Mesodermal cell (in vitro differentiated cells): ENCODE measurements around the gene WDR62.
"Not testable (repeated sequence)": the region's sequence is repeated elsewhere in the genome, so short reads cannot be mapped to it uniquely, and the experiment has no call there.

Experiments used
- H3K27ac ChIP-seq: 2 replicates; pipeline ENCODE4 v1.7.0; 2013; ENCODE audit warnings: mild to moderate bottlenecking, low read depth, low read length, moderate library complexity; ENCODE audit not compliant: severe bottlenecking
- H3K36me3 ChIP-seq: 2 replicates; pipeline ENCODE4 v1.7.1; 2013; ENCODE audit warnings: mild to moderate bottlenecking, low read length, moderate library complexity; ENCODE audit not compliant: control insufficient read depth, insufficient read depth
- H3K4me1 ChIP-seq: one replicate; pipeline ENCODE4 v1.7.1; 2013; ENCODE audit warnings: mild to moderate bottlenecking, low read length; ENCODE audit not compliant: insufficient read depth, control insufficient read depth, poor library complexity, severe bottlenecking
- H3K4me3 ChIP-seq: 2 replicates; pipeline ENCODE4 v1.7.0; 2013; ENCODE audit warnings: low read length, control low read depth, mild to moderate bottlenecking; ENCODE audit not compliant: insufficient read depth, poor library complexity, severe bottlenecking; ENCODE audit errors: extremely low read depth
- H3K9me3 ChIP-seq: 2 replicates; pipeline ENCODE4 v1.7.1; 2013; ENCODE audit warnings: mild to moderate bottlenecking, low read length, moderate library complexity; ENCODE audit not compliant: control insufficient read depth
- WGBS, 2 experiments: methylation state at CpG; one replicate each; pipeline ENCODE4 v1.1.5; 2013; ENCODE audit warnings: missing lambda C conversion rate in 2 of 2; ENCODE audit not compliant: insufficient coverage in 2 of 2; 5-methylcytosine and 5-hydroxymethylcytosine counted together

WDR62 gene

DNA sequence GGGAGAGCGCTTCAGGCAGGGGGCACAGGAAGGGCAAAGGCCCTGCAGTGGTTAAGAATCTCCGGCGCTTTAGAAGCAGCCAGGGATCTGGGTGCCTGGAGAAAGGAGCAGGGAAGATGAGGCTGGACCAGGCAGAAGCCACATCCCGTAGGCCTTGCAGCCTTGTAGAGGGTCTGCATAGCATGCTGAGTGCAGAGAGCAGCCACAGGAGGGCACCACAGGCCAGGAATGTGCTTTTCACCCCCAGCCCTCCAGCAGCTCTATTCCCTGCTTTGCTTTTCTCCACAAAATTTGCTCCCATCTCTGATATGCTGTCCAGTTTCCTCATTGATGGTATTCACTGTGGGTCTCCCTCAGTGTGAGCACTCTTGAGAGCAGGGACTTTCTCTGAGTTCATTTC is 5.7 kb downstream of the WDR62 start:
- 91 to 94% methylated on average over 4 of the region's 4 CpGs for WGBS, 2 experiments
- Histone ChIP-seq H3K4me1 (peaks cover 9% of the 10 kb centered on the region), H3K27ac (no peak overlapping the region), H3K9me3 (no peaks in the 10 kb centered on the region), H3K4me3 (no peak overlapping the region), H3K36me3 (peaks cover 73% of the 10 kb centered on the region)

DNA sequence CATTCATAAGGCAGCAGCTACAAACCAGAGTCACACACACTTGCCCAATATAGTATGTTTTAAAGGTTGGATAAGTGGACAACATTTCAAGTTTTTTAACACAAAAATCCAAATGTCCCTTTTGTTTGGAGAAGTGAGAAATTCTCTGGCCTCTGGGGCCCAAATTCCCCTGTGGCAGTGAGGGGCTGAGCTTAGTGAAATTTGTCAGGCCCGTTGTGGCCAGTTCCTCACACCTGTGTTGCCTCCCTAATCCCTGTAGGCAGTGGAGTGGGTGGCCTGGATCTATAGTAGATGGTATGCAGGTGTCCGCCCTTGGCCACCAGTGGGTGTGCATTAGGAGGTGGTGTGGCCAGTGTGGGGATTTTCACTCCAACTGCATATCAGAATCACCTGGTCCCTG is 6.7 kb downstream of the WDR62 start:
- no peak overlapping the region for H3K27ac ChIP-seq
- 91 to 100% methylated on average over 1 of the region's 2 CpGs for WGBS, 2 experiments
- H3K9me3 ChIP-seq: no peaks in the 10 kb centered on the region
- H3K4me1 ChIP-seq: peaks cover under 1% of the 10 kb centered on the region
- no peak overlapping the region for H3K4me3 ChIP-seq
- H3K36me3 ChIP-seq: peaks cover 83% of the 10 kb centered on the region

DNA sequence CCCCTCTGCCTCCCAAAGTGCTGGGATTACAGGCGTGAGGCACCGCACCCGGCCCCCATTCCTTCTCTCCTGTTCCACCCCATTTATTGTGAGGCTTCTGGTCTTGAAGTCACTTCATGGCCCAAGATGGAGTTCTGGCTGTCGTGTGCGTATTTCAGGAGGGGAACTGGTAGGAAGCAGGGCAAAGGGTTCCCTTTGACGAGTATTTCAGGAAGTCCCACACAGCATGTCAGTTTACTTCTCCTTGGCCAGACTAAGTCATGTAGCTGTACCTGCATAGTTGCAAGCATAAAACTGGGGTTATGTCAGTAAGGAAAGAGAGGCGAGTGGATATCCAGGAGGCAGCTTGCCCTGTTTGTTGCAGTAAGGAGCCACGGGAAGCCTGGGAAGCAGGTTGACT is 10.1 kb downstream of the WDR62 start:
- WGBS, 2 experiments: 94 to 100% methylated on average over 4 to 6 of the region's 8 CpGs
- H3K4me1 ChIP-seq: no peaks in the 10 kb centered on the region
- H3K4me3 ChIP-seq: no peak overlapping the region

DNA sequence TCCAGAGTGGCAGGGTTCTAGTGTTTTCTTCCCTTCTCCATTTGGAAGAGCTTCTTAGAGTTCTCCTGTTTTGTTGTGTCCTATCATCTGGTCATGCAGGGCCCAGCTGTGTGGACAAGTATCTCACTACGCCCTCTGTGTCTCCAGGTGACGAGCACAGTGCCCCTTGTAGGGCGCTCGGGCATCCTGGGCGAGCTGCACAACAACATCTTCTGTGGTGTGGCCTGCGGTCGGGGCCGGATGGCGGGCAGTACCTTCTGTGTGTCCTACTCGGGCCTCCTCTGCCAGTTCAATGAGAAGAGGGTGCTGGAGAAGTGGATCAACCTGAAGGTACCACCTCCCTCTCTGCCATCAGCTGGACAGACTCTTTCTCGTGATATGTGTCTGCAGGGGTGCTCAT is 13.0 kb downstream of the WDR62 start:
- H3K4me1 ChIP-seq: no peaks in the 10 kb centered on the region
- peaks cover 76% of the 10 kb centered on the region for H3K36me3 ChIP-seq
- no peak overlapping the region for H3K27ac ChIP-seq
- no peak overlapping the region for H3K4me3 ChIP-seq
- H3K9me3 ChIP-seq: no peaks in the 10 kb centered on the region
- WGBS, 2 experiments: 89 to 91% methylated on average over 8 to 10 of the region's 11 CpGs

More for the DNA sequence above, 10.1 kb downstream of the WDR62 start:
- Histone ChIP-seq H3K27ac (no peak overlapping the region), H3K9me3 (no peaks in the 10 kb centered on the region), H3K36me3 (peaks cover 81% of the 10 kb centered on the region)

DNA sequence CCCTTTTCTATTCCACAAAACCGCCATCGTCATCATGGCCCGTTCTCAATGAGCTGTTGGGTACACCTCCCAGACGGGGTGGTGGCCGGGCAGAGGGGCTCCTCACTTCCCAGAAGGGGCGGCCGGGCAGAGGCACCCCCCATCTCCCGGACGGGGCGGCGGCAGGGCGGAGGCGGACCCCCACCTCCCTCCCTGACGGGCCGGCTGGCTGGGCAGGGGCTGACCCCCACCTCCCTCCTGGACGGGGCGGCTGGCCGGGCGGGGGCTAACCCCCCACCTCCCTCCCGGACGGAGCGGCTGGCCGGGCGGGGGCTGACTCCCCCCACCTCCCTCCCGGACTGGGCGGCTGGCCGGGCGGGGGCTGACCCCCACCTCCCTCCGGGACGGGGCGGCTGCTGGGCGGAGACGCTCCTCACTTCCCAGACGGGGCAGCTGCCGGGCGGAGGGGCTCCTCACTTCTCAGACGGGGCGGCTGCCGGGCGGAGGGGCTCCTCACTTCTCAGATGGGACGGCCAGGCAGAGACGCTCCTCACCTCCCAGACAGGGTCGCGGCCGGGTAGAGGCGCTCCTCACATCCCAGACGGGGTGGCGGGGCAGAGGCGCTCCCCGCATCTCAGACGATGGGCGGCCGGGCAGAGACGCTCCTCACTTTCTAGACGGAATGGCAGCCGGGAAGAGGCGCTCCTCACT is 14.3 kb downstream of the WDR62 start:
- H3K4me3 ChIP-seq, H3K4me1 ChIP-seq, H3K9me3 ChIP-seq, H3K27ac ChIP-seq: not testable (repeated sequence)
- H3K36me3 ChIP-seq: peaks cover 79% of the 10 kb centered on the region
- 98 to 100% methylated on average over 4 to 7 of the region's 57 CpGs for WGBS, 2 experiments

DNA sequence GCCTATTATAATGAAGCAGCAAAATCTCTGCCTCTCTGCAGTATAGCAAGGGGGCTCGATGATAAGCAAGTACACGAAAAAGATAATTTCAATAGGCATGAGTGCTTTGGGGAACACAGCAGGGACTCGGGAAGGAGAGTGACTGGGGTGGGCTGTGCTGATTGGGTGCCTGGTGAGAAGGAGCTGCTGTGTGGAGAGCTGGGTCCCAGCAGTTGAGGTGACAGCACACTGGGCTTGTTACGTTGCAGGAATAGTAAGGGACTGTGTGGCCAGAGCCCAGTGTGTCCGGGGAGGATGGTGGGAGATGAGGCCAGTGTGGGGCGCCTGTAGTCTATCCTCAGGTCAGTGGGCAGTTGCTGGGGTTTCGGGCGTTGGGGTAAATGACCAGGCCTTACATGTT is 17.4 kb downstream of the WDR62 start:
- H3K36me3 ChIP-seq: peaks cover 69% of the 10 kb centered on the region
- no peak overlapping the region for H3K27ac ChIP-seq
- no peaks in the 10 kb centered on the region for H3K4me1 ChIP-seq
- WGBS, 2 experiments: 81 to 89% methylated on average over 5 to 8 of the region's 8 CpGs
- no peaks in the 10 kb centered on the region for H3K9me3 ChIP-seq
- no peak overlapping the region for H3K4me3 ChIP-seq

DNA sequence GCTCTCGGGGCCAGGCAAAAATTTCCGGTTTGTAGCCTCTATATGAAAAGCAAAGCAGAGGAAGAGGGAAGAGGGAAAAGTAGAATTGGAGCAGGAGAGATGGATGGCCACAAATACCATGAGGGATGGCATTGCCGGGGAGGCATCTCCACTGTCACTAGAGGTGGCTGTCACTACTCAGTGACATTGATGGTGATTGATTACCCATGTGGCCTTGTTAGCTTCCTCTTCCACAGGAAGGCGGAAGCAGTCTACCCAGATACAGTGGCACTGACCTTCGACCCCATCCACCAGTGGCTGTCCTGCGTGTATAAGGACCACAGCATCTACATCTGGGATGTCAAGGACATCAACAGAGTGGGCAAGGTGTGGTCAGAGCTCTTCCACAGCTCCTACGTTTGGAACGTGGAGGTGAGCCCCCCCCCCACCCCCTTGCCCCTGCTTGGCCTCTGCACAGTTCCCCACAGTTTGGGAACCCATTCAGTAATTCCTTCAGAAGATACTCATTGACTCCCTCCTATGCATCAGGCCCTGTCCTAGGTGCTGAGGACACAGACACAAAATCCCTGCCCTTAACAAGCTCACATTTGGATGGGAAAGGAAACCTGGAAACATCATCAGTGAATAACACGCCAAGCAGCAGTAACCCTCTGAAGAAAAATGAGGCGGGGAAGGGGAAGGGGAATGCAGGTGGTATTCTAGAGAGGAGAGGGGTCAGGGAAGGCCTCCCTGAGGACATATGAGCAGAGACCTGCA is 18.6 kb downstream of the WDR62 start:
- WGBS, 2 experiments: 91% methylated on average over 8 to 9 of the region's 10 CpGs
- H3K9me3 ChIP-seq: no peaks in the 10 kb centered on the region
- H3K4me1 ChIP-seq: no peaks in the 10 kb centered on the region
- no peak overlapping the region for H3K4me3 ChIP-seq
- H3K36me3 ChIP-seq: peaks cover 63% of the 10 kb centered on the region
- no peak overlapping the region for H3K27ac ChIP-seq

DNA sequence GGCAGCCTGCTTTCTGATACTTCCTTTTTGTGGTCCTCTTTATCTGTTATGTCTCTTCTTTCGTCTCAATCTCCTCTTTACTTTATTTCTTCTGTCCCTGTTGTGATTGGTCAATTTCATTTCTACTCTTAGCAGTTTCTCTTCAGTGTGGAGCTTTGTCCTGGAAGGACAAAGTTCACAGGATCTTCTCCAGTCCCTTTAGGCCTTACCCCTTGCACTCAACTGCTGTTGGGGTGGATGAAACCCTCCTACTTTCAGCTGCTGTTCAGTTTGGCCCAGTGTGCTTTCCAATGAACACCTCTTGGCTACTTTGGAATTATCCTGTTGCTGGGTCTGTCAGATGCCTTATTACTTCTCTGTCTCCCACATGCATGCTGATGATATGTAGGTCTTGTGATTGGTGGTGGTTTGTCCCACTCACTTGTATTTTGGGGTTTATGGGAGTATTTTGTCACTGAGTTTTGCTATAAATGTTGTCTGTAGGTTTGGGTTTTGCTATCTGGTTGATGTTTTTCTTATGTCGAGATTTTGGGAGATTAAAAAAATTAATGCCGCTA is 24.8 kb downstream of the WDR62 start:
- WGBS, 2 experiments: no CpG with 5 or more reads among the region's 3 CpGs
- no peaks in the 10 kb centered on the region for H3K9me3 ChIP-seq
- no peak overlapping the region for H3K4me3 ChIP-seq
- H3K27ac ChIP-seq: no peak overlapping the region
- no peaks in the 10 kb centered on the region for H3K4me1 ChIP-seq
- peaks cover 72% of the 10 kb centered on the region for H3K36me3 ChIP-seq

DNA sequence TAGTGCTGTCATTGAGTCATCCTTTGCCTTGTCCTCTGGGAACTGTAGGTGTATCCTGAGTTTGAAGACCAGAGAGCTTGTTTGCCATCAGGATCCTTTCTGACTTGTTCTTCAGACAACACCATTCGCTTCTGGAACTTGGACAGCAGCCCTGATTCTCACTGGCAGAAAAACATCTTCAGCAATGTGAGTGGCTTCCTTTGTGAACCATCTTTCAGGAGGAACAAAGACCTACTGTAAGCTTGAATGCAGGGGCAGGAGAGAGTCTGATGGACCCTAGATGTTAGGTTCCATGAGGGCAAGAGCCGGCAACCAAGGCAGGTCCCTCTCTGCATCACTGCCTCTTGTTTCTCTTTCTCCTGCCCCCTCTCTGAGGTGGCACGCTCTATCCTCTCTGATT is 26.7 kb downstream of the WDR62 start:
- H3K36me3 ChIP-seq: peaks cover 76% of the 10 kb centered on the region
- H3K27ac ChIP-seq: no peak overlapping the region
- 84 to 97% methylated on average over 3 of the region's 3 CpGs for WGBS, 2 experiments
- no peaks in the 10 kb centered on the region for H3K9me3 ChIP-seq
- no peaks in the 10 kb centered on the region for H3K4me1 ChIP-seq
- no peak overlapping the region for H3K4me3 ChIP-seq

DNA sequence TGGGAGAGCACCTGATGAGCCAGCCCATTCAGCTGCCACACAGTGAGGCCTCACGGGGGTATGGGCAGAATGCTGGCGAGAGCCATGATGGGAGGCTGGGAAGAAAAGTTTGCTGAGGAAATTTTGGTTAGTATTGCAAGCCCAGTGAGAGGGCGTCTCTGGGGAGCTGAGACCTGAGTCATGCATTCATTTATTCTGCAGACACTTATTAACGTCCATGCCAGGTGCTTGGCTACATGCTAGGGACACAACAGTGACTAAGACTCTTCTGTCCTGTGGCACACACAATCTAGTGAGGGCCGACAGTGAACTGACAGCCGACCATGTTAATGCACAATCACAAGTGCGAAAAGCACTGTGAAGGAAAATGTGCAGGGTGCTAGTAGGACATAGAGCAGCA is 27.2 kb downstream of the WDR62 start:
- peaks cover 81% of the 10 kb centered on the region for H3K36me3 ChIP-seq
- no peaks in the 10 kb centered on the region for H3K9me3 ChIP-seq
- 91 to 96% methylated on average over 7 of the region's 7 CpGs for WGBS, 2 experiments

DNA sequence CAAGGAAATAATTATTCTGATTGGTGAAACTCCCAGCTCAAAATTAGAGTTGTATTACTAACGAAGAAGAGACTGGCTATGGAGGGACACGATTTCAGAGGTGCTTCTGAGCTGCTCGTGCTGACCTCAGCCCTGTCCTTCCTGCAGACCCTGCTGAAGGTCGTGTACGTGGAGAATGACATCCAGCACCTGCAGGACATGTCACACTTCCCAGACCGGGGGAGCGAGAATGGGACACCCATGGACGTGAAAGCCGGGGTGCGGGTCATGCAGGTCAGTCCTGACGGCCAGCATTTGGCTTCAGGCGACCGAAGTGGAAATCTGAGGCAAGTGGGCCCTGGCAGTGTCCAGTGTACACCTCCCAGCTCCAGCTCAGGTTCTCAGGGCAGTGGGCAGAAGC is 28.2 kb downstream of the WDR62 start:
- Histone ChIP-seq H3K27ac (no peak overlapping the region), H3K4me1 (no peaks in the 10 kb centered on the region), H3K36me3 (peaks cover 78% of the 10 kb centered on the region), H3K9me3 (no peaks in the 10 kb centered on the region), H3K4me3 (no peak overlapping the region)
- WGBS, 2 experiments: 96 to 97% methylated on average over 13 of the region's 13 CpGs

More for the DNA sequence above, 27.2 kb downstream of the WDR62 start:
- no peak overlapping the region for H3K27ac ChIP-seq
- no peak overlapping the region for H3K4me3 ChIP-seq
- H3K4me1 ChIP-seq: no peaks in the 10 kb centered on the region
